Activated T-helper 1 cell treated with Interleukin-2 at 50 U/mL for 16 hours (primary cell): ENCODE results near the gene SERHL2.
"Not testable (repeated sequence)": the region's sequence is repeated elsewhere in the genome, so short reads cannot be mapped to it uniquely, and the experiment has no call there.

Experiments
- DNase-seq: peaks from one replicate; pipeline ENCODE4 v3.0.0-alpha.2; 2020; ENCODE audit warnings: low read depth

Gene SERHL2, protein sequence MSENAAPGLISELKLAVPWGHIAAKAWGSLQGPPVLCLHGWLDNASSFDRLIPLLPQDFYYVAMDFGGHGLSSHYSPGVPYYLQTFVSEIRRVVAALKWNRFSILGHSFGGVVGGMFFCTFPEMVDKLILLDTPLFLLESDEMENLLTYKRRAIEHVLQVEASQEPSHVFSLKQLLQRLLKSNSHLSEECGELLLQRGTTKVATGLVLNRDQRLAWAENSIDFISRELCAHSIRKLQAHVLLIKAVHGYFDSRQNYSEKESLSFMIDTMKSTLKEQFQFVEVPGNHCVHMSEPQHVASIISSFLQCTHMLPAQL

DNA sequence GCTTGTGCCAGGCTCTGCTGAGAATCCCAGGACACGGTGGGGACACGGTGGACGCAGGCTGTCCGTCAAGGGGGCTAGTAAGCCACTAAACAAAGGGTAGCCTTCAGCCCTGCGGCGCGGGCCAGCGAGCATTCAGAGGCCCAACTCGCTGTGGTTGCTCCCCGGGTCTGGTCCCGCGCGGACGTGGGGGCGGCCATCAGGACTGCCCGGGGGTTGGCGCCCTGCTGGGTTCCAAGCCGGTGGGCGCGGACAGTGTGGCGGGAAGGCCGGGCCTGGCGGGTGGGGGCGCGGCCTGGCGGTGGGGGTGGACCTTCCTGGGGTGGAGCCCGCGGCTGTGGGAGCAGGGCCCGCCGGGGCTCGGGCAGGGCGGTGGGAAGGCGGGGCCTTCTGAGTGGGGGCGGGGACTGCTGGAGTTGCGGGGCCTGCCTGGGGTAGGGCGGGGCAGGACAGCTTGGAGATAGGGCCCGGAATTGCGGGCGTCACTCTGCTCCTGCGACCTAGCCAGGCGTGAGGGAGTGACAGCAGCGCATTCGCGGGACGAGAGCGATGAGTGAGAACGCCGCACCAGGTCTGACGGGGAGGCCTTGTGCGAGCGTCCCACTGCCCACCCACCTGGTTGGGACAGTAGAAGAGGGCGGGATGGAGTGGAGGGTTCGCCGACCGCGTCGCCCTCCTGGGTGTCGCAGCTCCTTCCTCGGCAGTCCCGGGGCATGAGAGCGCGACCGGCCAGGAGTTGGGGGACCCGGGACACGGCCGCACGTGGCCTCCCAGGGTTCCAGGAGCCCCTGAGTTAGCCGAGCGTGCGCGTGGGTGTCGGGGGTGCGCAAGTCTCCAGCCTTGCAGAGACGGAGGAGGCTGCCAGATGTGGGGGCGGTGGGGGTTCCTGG lies at the start of gene SERHL2:
TSS of gene SERHL2 (plus strand) at position 482 of the 887 bp plus-strand sequence. CDS start at position 547, 65 bp downstream.
- peak; percentile 70 for DNase-seq

DNA sequence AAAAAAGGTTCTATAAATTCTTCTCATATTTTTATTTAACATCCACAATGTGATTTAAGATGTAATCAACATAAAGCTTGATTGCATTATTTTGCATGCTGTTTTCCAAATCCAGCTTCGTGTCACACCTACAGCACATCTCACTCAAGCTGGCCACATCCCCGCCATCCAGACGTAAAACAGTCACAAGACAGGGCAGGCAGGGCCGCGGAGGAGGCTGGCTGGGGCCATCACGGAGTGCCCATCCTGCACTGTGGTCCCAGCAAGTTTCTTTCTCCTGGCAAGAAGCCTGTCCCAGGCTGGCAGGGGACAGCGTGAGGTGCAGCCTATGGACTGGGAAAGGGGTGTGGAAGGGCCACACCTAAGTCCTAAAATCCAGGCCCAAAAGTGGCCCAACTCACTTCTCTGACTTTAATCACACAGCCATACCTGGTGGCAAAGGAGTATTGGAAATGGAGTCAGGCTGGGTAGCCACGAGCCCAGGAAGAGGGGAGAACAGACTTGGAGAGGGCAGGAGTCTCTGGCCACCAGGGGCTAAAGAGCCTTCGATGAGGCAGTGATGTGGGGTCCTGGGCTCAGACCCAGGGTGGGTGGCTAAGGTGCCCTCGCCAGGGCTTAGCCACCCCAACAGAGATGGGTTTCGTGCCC lies 45.3 kb upstream of the SERHL2 start:
- DNase-seq, result not testable (repeated sequence)

DNA sequence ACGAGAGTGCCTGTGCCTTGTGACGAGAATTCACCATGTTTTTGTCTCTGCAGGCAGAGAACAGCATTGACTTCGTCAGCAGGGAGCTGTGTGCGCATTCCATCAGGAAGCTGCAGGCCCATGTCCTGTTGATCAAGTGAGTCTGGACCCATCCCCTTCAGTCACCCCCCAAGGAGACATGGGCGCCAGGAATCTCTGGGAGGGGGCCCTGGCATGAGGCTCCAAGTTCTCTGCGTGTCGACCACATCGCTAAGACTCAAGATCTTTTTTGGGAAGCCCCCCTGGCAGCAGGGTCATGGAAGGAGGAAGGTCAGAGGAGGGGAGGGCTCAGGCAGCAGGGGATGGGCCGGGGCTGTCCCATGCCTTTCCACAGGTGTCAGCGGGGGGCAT lies 44.8 kb upstream of the SERHL2 start:
- DNase-seq, result not testable (repeated sequence)

DNA sequence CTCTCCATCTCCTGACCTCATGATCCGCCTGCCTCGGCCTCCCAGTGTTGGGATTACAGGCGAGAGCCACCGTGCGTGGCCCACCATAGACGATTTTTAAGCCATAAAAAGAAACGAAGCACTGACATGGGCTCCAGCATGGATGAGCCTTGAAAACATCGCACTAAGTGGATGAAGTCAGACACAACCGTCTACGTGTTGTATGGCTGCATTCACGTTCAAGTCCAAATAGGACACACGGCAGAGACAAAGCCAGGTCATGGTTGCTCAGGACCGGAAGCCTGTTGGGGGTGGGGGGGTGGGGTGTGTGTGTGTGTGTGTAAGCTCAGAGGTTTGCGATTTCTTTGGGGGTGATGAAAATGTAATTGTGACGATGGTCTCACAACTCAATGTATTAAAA lies 44.2 kb upstream of the SERHL2 start:
- no peak for DNase-seq

DNA sequence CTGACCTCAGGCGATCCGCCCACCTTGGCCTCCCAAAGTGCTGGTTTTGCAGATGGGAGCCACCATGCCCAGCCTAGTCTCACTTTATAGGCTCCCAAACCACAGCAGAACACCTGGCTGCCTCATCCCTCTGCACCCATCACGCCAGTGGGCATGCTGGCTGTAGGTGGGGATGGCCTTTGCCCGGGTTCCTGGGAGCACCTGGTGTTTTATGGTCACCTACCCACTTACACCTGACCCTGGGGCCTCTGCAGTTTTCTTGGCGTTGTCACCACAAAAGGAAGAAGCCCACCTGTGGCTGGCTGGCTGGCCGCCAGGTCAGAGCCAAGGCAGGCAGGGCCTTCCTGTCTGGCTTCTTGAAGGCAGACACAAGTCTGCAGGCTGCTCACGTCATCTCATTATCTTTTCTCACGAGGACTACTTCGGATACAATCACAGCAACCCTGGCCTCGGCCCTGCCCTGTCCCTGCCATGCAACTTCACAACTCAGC lies 42.3 kb upstream of the SERHL2 start:
- no peak for DNase-seq

DNA sequence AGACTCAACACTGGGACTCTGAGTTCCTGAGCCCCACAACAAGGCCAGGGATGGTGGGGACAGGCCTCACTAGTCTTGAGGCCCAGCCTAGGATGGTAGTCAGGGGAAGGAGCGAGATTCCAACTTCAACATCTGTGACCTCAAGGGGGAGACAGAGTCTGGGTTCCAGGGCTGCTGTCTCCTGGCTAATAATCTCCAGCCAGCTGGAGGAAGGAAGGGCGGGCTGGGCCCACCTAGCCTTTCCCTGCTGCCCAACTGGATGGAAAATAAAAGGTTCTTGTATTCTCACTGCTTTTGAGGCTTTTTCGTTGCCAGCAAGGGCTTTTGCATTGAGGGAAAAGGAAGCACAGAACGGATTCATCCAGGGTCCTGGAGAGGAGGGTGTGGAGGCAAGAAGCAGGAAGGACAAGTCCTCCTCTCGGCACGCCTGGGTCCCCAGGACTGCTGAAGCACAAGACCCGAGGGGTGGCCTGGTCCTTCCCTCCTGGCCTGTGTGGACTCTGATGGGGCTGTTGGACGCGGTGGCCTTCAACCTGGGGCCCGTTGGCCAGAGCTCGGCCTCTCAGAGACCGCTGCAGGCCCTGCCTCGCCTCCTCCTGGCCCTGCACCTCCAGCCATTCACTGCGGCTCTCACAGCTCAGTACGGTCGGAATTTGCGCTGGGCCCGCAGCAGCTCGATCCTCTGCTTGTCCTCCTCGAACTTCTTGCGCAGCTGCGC lies 41.3 kb upstream of the SERHL2 start:
- not testable (repeated sequence) for DNase-seq

DNA sequence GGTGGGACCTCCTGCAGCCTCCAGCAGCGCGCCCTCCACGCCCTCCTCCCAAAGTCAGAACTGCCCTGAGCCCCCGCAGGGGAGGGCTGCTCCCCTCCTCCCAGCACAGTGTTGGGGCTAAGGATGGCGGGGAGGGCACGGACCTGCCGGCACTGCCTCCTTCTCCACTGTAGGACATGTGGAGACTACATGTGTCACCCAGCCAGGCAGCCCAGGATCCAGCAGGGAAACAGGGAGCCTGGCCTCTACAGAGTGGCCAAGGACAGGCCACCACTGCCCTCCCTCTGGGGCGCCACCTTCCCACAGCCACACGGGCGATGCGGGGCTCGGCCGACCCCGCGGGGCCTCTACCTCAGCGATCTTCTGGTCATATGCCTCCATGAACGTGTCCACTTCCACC lies 39.4 kb upstream of the SERHL2 start:
- not testable (repeated sequence) for DNase-seq

DNA sequence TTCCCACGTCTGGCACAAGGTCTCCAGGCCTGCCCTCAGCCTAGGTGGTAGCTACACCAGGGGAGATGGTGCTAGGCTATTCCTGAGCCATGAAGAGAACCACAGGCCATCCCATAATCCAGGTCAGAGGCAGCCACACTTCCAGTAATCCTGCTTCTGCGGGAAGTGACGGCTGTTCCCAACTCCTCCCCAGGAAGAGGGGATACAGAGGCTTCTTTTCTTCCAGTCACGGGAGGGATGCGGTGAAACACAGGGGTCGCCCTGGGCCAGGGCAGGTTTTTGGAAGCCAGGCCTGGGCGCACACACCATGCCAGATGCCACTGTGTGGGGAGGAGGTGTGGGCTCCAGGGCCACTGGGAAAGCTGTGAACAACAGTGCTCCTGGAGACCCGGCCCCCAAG lies 38.5 kb upstream of the SERHL2 start:
- DNase-seq, result not testable (repeated sequence)

DNA sequence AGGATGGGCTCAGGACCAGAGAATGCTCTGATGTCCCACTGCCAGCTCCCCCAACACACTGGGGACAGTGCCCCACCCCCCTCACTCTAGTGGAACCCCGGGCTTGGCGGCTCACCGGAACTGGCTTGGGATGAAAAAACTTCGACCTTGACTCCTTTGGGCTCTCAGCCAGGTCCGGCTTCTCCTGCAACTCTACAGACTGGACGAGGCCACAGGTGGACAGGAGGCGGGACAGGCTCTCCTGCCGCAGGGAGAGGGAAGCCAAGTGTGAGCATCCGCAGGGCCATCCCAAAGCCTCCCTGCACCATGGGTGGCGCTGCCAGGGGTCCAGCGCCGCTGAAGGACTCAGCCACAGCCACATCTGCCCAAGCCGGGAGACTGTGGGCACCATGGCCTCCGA lies 37.9 kb upstream of the SERHL2 start:
- no peak for DNase-seq

DNA sequence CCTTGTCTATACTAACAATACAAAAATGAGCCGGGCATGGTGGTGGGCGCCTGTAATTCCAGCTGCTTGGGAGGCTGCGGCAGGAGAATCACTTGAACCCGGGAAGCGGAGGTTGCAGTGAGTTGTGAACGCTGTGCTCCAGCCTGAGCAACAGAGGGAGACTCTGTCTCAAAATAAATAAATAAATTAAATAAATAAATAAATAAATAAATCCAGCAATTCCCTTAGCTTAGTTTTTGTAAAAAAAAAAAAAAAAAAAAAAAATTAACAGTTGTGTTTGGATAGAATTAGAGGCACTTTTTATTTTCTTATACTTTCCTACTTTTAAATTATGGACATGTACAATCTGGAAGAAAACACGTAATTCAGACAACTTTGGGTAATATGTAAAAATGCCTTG lies 36.7 kb upstream of the SERHL2 start:
- DNase-seq, result not testable (repeated sequence)

DNA sequence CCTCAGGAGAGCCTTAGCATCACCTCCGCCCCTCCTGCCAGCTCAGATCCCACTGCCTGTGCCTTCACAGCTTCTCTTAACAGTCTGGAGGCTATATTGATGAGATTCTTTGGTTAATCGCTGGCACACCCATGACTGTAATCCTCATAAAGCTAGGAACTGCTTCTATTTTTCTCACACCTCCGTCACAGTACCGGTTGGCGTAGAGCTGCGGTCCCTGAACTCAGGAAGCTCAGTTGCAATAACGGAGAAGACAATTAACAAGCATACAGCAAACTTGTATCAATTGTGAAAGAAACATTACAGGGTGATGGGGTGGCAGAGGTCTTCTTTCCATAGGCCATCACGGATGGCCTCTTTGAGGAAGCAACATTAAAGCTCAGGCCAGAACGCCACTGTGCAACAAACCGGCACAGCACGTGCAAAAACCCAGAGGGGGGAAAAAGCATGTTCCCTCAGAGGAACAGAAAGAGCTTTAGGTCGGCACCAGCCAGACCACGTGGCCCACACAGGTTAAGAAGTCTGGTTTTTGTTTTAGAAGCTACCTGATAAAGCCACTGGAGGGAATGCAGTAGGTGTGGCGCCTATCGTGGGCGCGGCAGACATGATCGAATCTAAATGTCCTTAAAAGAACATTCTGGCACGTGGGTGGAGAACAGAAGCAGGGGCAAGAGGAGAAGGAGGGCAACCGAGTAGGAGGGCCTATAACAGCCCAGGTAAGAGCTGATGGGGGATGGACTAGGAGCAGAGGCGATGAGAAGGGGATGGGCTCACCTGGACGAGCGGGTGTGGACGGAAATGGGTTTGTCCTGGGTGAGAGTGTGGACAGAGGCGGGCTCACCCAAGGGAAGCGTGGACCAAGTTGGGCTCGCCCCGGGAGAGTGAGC lies 34.9 kb upstream of the SERHL2 start:
- not testable (repeated sequence) for DNase-seq

DNA sequence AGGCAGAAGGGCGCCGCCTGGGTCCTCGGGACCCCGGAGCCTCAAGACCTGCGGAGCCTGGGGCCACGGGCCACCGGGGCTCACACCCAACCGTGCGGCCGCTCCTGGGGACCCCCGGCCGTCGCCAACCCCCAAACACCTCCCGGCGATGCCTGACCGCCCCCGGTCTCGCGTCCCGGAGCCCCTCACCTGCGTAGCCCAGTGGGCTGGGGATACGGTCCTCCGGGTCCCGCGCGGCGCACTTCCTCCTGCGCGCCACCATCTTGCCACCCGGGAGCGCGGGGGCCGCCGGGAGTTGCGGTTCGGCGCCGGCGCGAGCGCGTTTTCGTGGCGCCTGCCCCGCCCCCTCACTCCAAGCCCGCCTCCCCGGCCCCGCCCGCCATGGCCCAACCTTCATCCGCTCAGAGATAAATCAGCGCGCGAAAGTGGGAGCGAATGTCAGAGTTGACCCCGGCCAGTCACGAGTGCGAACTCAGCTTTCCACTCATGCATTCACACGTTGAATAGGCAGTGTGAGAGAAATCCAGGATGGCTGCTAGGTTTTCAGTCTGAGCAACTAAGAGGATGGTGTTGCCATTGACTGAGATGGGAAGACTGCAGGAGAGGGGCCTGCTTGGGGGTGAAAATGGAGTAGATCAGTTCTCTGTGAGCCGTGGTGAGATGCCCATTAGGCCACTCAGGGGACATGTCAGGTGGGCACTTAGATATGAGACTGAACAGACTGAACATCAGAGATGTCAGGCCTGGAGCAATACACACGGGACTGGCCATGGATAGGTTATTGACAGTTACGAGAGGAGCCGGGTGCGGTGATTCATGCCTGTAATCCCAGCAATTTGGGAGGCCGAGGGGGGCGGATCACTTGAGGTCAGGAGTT lies 34.0 kb upstream of the SERHL2 start, which contains the start of gene RRP7A:
TSS of gene RRP7A (minus strand) at position 272 of the 877 bp plus-strand sequence. CDS start at position 262, 10 bp downstream.
- DNase-seq, result peak; percentile 79

DNA sequence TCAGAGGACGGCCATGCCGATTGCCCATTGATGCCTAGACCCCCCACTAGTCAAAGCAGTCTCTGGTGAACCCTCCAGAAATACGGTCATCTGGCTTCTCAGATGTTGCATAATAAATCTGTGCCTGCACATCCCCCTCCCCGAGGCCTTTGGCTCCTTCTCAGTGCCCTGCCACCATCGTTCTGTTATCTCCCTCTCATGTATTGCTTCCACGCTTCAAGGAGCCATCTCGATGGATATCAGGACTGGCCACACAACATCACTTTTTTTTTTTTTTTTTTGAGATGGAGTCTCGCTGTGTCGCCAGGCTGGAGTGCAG lies 32.6 kb upstream of the SERHL2 start:
- DNase-seq, result no peak

DNA sequence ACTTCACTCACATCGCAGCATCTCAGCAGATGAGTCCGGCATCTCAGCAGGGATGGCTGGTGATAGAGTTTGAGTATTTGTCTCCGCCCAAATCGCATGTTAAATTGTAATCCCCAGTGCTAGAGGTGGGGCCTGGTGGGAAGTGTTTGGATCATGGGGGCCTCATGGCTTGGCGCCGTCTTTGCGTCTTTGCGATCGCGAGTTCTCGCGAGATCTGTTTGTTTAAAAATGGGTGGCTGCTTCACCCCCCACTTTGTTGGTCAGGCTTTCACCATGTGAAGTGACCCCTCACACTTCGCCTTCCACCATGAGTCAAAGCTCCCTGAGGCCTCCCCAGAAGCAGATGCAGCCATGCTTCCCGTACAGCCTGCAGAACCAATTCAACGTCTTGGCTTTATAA lies 31.2 kb upstream of the SERHL2 start:
- DNase-seq, result no peak

DNA sequence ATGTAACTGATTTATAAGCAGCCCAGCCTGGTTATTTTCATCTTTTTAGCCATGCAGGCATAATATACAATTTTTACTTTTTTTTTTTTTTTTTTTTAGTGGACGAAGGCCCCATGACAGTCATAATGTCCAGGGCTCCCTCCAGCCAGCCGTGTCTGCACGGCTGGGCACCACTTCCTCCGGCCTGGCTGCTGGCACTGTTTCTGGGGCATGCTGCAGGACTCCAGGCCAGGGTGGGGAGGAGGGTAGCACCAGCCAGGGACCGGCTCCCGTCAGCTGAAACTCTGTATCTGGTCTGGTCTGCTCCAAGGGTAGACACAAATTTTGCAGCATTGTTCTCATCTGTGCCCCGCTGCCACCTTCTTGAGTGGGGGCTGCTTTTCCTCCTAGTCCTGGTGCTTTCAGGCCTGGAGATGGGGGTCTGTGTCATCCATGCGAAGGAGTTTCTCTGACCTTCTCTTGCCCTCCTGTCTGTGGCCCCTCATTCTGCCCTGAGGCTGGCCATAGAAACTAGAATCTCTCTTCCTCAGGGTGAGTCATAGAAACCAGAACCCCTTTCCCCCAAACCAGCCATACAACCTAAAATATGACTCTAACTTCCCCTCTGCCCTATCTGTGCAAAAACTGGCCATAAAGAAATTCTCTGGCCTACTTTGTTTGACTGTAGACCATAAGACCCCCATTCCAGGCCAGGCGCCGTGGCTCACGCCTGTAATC lies 25.0 kb upstream of the SERHL2 start:
- no peak for DNase-seq

DNA sequence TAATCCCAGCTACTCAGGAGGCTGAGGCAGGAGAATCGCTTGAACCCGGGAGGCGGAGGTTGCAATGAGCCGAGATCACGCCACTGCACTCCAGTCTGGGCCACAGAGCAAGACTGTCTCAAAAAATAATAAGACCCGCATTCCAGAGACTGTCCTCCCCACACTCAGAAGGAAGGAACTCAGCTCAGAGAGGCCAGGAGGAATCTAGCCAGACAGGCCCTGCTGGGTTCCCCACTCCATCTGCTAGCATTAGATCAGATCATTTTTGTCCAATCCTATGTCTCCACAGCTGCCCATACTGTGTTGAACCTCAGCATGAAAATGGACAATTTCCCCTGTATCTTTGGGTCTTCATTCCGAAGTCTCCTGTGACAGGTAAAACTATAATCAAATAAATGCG lies 24.3 kb upstream of the SERHL2 start:
- DNase-seq, result not testable (repeated sequence)

DNA sequence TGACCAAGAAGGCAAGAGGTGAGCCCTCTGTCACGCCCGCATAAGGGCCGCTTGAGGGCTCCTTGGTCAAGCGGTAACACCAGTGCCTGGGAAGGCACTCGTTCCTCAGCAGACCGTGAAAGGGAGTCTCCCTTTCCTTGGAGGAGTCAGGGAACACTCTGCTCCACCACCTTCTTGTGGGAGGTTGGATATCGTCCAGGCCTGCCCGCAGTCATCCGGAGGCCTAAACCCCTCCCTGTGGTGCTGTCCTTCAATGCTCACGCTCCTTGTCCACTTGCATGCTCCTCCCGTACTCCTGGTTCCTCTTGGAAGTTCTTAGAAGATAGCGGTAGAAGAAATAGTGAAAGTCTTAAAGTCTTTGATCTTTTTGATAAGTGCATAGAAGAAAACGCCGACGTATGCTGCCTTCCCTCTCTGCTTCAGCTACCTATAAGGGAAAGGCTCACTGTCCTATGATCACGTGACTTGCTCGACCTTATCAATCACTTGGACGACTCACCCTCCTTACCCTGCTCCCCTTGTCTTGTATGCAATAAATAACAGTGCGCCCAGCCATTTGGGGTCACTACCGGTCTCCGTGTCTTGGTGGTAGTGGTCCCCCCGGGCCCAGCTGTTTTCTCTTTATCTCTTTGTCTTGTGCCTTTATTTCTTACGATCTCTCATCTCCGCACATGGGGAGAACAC lies 22.2 kb upstream of the SERHL2 start:
- DNase-seq, result not testable (repeated sequence)

DNA sequence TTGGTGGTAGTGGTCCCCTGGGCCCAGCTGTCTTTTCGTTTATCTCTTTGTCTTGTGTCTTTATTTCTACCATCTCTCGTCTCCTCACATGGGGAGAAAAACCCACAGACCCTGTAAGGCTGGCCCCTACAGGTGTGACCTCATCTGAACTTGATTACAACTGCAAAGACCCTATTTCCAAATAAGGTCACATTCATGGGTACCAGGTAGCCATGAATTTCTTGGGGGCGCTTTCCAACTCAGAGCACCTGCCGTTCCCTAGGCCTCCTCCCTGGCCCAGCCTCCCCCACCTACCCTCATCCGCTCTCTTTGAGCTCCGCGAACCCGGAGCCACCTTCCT lies 20.1 kb upstream of the SERHL2 start:
- no peak for DNase-seq
